SW 1271 (cell line): Measurements from ENCODE around the gene PARP15.
"Not testable (repeated sequence)": the region's sequence is repeated elsewhere in the genome, so short reads cannot be mapped to it uniquely, and the experiment has no call there.

ENCODE experiments used
- DNase-seq, 2 experiments: peaks; one replicate each; lab custom pipeline; 2025; lab: John Stamatoyannopoulos, UW

The PARP15 gene

DNA sequence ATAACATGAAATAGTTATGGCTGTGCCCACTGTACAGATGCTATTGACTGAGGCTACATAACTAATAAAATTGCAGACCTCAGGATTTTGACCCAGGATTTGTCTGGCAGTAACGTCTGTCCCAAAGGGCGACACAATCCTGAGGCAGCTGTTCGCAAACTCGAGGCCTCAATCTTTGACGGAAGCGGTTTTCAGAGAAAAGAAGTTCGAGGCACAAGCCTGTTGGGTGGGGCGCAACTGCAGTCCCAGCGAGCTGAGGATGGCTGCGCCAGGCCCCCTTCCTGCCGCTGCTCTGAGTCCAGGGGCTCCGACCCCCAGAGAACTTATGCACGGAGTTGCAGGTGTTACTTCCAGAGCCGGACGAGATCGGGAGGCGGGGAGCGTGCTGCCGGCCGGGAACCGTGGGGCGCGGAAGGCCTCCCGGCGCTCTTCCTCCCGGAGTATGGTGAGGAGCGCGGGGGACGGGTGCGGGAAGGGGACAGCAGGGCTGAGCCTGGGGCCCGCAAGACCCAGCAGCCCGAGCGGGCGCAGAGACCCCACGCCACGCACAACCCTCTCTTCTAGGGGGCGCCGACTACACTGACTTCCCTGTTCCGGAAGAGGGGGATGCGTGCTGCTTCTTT is at the start of gene PARP15:
PARP15 (plus strand) TSS at position 242 of the 623 bp plus-strand sequence; CDS start at position 260, 18 bp downstream.
- DNase-seq, result no peak

DNA sequence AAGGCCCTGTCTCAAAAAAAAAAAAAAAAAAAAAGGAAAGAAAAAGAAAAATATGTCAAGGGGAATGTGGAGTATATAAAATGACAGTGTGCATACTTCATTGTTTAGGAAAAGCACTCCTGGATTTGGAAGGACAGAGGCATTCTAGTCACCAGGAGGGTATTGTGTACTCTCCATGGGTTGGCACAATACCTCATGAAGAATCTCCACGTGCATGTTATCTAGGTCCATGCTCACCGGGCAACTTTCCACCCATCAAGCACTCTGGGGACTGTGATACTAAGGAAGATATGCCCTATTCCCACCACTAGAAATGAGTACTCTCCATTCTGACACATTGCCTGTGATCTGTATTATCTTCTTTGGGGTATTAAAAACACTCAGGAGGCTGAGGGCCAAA is 47.3 kb upstream of the PARP15 start:
- DNase-seq, result no peak

DNA sequence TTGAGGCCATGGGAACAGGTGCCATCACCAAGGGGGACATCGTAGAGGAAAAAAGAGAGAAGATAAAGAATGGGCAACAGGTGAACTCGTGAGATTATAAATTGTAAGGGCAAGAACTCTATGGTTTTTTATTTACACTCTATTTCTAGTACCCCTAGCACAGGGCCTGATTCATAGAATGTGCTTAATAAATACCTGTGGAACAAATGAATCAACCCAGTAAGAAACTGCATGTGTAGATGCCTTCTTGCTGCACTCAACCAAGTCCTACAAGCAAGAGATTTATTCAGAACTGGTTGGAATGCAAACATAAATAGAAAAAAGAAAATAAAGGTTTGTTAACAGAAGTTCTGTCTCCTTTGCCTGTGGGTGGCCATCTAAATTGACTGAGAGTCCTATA is 44.0 kb upstream of the PARP15 start:
- no peak for DNase-seq

DNA sequence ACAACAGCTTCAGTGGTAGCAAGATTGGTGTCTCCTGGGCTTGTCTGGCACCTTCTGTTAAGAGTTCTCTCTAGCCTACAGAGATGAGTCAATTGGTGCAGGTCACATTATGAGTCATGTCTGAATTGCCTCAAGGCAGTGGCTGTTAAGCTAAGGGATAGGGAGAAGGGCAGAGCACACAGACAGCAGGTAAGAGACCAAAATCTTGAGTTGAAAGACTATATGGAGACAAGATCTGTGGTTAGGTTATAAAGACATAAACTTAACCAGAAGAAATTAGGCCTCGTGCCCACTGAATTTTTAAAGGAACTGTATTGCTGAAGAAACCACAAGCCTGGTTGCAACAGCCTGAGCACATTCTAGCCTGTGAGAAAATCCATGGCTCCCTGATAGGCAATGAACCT is 43.5 kb upstream of the PARP15 start:
- peak; percentile 34 to 75 for DNase-seq

DNA sequence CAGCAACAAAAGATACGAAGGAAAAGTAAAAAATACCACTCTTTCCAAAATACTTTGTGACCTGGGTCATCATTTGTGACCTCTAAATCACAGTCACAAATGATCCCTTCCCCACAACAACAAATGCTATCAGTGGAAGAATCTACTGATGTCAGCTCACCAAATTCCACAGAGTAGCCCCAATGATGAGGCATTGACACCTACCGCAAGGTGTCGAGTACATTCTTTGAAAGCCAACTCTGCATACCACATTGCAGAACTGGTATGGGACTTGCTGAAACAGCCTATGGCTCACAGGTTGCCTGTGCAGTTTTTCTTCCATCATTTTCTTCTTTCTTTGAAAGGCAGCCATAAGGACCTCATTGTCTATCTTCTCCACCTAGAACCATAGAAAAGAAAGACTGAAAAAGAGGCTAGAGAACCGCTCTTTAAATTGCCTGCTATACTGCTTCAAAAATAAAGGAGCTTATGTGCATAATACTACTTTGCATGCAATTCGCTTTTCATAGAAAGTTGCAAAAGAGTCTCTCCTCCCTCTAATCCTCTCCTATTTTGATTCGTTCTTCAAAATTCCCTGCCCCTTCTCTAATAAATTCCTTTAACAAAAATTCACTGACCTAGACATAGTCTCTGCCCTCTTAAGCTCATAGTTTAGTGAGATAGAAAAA is 41.4 kb upstream of the PARP15 start:
- DNase-seq, result no peak

DNA sequence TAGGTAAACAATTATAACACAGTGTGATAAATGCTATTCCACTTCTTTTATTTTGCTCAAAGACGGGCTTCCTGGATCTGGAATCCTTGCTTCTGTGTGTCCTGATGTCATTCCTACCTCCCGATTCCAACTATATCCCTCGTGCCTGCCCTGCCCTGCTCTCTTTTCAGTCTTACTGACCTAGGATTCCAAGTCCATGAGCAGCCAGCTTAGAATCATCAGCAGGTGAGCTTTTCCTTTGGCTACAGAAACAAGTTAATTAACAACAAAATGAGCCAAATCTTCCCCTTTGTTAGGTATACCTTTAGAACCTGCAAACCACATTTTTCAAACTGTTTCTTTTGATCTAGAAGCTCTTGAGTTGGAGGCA is 40.8 kb upstream of the PARP15 start:
- no peak for DNase-seq

DNA sequence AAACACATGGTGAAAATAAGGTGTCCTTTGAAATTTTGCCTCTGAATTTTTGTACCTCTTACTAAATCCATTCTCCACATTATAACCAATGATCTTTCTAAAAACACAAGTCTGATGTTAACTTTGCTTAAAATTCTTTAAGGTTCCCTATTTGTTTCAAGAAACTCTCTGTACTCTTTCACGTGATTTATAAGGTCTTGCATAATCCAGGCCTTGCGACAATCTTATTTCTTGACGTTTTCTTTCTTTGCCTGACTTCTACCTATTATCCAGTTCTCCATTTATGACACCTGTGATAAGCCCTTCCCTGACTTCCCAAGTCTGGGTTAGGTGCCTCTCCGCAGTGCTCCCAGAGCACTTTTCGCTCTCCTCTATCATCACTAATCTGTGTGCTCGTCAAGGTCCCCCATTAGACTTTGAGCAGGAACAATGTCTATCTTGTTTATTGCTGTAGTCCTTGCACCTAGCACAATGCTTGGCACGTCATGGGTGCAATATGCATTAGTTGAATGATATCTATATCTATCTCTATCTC is 38.4 kb upstream of the PARP15 start:
- DNase-seq, result no peak

DNA sequence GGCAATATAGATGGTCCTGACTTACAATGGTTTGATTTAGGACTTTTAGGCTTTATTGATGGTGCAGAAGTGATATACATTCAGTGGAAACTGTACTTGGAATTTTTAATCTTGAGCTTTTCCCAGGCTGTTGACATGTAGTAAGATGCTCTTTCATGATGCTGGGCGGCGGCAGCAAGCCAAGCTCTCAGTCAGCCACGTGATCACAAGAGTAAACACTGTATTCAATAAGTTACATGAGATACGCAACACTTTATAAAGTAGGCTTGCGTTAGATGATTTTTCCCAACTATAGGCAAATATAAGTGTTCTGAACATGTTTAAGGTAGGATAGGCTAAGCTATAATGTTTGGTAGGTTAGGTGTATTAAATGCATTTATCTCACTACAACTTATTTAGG is 31.3 kb upstream of the PARP15 start:
- no peak for DNase-seq

DNA sequence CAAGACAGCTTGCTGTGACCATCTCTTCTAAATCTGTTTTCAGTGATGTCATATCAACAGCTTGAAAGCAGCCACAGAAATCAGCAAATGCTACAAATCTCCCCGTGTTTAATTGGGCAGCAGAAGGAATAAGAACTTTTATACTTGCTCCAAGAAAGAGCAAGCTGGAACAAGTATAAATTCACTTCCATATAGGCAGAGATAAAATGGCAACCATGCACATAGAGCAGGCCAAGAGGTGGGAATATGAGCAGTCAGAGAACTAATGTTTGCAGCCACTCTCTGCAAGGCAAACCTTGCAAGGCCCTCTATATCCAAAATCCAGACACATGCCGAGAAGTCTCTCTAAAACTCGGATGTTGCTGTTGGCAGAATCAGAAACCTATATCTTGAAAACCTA is 29.4 kb upstream of the PARP15 start:
- no peak for DNase-seq

DNA sequence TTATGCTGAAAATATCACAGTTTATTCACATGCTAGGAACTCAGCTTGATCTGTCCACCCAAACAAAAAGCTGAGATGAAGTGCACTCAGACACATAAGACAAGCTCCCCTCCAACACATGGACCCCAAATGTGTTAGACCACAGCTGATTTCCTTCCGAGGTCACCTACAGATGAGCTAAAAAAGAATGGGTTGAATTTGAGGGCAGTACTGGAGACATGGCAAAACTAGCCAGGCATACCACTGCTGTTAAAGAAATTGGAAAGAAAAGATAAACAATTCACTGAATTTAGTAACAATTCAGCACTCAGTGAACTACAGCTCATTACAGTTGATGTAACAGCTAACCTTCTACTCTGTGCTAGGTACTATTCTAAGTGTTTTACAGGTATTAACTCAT is 28.8 kb upstream of the PARP15 start:
- no peak for DNase-seq

DNA sequence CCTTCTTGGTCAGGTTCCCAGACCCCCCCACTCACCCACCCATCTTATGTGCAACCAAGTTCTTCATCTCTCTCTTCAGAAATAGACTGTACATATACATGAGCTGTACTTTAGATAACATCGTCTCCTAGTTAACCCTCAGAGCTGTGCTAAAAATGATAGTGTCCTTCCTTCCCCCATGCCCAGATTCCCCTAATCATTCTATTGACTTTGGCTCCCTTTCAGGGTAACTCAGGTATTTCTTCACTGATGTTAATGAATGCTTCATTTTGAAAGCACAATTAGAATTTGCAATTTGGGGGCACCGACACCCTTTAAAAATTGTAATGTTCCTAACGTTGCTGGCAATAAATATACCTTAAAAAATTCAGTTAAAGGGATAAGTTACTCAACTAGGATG is 24.3 kb upstream of the PARP15 start:
- no peak for DNase-seq

DNA sequence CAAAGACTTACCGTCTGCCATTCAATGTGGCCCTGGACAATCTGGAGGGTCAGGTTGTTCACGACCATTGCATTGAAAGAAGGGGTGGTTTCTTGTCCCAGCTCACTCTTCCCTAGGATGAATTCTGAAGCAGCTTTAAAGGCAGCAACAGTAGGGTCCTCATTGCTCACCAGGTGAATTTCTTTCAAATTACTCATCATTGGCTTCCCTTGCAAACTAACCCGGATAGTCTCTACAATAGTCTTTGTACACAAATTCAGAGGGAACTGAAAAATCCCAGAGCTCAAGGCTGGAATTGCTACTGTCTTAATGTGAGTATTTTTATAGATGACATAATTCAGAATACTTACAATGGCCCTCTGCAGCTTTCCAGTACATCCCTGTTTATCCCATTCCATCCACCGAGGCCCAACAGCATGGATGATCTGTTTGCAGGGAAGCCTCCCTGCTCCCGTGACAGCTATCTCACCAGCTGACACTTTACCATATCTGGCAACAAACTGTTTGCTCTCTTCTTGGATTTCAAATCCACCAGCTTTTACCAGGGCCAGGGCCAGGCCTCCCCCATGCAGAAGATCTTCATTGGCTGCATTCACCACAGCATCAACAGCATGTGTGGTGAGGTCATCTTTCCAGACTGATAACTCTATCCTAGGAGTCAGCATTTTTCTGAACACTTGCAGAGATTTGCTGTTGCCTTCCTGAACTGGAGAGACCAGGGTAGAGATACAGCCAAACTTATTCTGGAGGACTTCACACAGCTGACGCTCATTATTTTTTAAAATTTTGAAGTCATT is 22.0 kb upstream of the PARP15 start:
- DNase-seq, result no peak

DNA sequence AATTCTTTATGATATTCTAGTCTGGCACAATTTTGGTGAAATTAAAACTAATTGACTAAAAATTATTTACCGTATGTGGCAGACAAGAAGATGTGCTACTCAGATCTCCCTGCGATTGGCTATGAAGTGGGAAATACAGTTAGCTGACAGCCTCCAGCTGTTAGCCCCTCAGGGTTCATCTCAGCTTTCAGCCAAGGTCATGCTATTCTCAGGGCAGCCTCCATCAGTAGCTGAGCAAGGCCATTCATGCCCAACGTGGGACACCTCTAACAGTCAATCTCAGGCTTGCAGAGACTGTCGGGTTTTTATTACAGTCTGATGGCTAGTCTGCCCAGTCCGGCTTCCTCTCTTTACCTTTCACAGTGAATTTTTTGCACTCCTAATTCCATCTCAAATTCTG is 20.1 kb upstream of the PARP15 start:
- no peak for DNase-seq

DNA sequence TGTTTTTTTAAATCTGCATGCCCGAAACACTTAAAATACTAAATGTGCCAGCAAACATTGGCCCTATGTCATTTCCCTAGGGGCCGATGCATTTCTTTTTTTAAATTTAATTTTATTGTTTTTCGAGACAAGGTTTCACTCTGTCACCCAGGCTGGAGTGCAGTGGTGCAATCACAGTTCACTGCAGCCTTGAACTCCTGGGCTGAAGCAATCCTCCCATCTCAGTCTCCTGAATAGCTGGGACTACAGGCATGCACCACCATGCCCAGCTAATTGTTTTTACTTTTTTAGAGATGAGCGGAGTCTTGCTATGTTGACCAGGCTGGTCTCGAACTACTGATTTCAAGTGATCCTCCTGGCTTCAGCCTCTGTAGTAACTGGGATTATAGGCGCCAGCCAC is 18.8 kb upstream of the PARP15 start:
- DNase-seq, result no peak

DNA sequence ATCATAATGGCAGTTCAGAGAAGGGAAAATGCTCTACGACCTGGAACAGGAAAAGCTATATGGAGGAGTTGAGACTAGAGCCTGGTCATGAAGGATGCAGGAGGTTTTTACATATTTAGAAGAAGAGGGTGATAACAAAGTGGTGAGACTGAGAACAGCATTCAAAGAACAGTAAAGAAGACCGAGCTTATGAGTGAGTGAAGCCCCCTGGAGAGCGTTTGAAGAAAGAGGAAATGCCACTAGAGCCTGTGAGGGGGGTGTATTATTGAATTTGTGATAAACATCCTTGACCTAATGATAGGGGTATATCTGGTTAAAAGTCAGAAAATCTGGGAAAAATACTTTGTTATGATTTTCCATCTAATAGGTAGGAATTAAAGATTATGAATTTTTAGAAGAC is 17.5 kb upstream of the PARP15 start:
- no peak for DNase-seq

DNA sequence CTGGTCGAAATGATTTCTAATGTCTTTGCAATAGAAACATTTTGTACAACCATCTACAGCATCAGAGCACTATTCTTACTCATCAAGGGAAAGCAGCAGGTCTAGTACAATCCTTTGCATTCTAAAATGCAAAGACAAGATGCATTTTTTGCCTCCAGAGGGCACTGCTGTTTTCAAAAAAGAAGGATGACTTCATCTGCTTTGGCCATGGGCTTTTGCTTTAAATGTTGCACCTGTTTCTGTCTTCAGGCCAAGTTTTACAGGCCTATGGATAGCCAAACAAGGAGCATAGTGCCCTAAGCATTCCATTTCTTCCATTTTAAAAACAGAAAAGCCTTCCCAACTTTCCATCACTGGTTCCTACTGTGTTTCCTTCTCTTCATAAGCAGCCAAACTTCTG is 16.8 kb upstream of the PARP15 start:
- DNase-seq, result peak; percentile 32 to 55

DNA sequence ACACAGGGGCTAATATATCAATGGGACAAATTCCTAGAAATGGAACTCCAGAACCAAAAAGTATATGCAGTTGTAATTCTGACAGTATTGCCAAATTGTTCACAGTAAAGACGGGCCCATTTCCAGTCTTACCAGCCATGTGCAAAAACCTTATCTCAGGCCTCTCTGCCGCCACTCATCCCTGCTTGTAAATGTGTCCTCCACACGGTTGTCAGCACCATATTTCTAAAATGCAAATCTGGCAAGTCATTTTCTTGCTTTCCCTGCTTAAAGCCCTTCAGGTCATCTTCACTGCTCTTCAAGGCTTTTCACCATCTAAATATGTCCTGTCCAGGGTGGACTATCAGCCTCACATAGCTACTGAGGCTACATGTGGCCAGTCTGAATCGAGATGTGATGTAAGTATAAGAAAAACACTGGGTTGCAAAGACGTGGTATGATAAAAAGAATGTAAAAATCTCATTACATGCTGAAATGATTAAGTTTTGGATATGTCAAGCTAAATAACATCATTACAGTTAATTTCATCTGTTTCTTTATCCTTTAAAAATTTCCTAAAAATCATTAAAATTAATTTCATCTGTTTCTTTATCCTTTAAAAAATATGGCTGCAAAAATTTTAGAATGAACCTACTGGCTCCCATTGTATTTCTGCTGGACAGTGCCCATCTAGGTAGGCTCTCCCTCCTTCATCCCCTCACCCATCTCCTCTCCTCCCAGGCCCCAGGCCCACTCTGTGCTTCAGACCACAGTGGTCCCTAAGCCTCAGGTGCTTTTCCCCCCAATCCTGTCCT is 14.3 kb upstream of the PARP15 start:
- no peak for DNase-seq

DNA sequence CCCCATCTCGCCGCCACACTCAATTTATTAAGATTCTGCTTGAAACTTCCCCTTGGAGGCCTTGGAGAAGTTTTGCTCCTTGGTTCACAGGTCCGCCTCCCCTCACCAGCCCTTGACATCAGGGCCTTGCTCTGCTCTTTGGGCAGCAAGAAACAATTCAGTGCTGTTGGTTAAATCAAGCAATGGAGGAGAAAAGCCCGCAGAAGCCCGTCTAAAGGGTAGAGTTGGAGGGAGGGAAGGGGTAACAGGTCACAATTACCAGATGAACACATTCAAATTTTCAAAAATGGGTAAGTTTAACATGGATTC is 13.8 kb upstream of the PARP15 start:
- DNase-seq, result no peak

DNA sequence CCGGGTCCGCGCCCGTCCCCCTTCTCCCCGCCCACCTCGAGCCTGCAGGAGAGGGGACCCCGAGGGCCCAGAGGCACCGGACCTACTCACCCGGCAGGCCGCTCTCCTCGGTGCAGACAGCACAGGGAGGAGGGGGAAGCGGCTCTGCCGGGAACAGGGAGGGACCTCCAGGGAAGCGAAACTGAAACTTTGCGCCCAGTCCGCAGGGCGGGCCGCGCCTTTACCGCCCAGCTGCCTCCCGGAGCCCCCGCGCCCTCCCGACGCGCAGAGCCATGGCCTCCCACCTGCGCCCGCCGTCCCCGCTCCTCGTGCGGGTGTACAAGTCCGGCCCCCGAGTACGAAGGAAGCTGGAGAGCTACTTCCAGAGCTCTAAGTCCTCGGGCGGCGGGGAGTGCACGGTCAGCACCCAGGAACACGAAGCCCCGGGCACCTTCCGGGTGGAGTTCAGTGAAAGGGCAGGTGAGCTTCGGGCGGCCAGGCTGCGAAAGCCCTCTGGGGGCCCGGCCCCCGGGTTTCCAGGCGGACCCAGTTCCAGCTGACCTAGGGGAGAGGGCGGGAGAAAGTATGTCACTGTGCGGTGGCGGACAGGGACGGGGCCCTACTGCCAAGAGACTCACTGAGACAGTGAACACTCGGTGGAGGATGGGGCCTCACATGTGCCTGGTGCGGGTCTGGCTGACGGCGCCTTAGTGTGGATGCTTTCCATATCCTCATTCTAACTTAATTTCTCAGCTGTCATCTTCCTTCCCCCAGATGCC is 13.1 kb upstream of the PARP15 start, which contains the start of the genes DTX3L and PARP9:
DTX3L (plus strand) TSS at position 184 of the 758 bp plus-strand sequence; CDS start at position 273, 89 bp downstream.
PARP9 (minus strand) TSS at position 146 of the 758 bp plus-strand sequence. CDS start 4,680 bp downstream, outside the sequence.
- DNase-seq, result peak; percentile 37 to 71

DNA sequence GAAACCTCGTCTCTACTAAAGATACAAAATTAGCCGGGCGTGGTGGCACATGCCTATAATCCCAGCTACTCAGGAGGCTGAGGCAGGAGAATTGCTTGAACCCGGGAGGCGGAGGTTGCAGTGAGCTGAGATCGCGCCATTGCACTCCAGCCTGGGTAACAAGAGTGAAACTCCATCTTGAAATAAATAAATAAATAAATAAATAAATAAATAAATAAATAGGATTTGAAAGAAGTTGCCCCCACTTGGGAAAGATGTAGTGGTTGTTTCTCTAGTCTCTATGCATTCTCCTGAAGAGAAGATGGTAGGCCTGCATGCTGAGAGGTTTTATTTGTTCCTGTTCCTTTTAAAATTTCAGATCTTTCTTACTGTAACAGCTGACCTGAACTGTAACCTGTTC is 9.3 kb upstream of the PARP15 start:
- DNase-seq, result not testable (repeated sequence)

DNA sequence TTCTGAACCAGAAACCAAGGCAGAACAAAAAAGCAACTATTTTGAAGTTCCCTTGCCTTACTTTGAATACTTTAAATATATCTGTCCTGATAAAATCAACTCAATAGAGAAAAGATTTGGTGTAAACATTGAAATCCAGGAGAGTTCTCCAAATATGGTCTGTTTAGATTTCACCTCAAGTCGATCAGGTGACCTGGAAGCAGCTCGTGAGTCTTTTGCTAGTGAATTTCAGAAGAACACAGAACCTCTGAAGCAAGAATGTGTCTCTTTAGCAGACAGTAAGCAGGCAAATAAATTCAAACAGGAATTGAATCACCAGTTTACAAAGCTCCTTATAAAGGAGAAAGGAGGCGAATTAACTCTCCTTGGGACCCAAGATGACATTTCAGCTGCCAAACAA is 8.7 kb upstream of the PARP15 start:
- no peak for DNase-seq
